GM21423 (cell line): ENCODE data around the gene KHSRP.

ENCODE experiments used
- ATAC-seq: cut with Tn5 transposase; IDR thresholded peaks from one replicate; pipeline ENCODE4 v1.9.1; 2021; ENCODE audit warnings: mild to moderate bottlenecking, moderate library complexity; ENCODE audit not compliant: unreplicated experiment

KHSRP gene, protein sequence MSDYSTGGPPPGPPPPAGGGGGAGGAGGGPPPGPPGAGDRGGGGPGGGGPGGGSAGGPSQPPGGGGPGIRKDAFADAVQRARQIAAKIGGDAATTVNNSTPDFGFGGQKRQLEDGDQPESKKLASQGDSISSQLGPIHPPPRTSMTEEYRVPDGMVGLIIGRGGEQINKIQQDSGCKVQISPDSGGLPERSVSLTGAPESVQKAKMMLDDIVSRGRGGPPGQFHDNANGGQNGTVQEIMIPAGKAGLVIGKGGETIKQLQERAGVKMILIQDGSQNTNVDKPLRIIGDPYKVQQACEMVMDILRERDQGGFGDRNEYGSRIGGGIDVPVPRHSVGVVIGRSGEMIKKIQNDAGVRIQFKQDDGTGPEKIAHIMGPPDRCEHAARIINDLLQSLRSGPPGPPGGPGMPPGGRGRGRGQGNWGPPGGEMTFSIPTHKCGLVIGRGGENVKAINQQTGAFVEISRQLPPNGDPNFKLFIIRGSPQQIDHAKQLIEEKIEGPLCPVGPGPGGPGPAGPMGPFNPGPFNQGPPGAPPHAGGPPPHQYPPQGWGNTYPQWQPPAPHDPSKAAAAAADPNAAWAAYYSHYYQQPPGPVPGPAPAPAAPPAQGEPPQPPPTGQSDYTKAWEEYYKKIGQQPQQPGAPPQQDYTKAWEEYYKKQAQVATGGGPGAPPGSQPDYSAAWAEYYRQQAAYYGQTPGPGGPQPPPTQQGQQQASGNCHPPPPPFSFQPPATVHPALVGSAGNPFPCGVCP

DNA sequence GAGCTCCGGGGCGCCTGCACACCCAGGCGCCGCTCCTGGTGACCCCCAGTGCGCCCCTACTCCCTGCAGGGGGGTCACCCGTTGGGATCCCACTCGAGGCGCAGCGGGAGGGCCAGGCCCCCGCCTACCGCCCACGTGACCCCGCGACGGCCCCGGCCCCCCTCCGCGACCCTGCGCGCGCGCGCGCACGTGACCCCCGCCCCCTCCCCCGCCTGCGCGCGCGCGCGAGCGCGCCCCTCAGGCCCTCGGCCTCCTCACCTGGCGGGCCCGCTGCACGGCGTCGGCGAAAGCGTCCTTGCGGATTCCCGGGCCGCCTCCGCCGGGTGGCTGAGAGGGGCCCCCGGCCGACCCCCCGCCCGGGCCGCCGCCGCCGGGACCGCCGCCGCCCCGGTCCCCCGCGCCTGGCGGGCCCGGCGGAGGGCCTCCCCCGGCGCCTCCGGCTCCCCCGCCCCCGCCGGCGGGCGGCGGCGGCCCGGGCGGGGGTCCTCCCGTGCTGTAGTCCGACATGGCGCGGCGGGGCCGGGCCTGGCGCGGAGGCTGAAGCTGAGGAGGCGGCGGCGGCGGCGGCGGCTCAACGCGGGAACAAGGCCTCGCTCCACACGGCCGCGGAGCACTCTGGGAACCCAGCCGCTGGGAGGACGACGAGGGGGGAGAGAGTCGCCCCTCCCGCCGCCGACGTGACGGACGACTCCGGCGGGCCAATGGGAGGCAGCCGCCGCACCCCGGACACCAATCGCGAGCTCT lies at the start of gene KHSRP:
TSS of gene KHSRP (minus strand) at position 617 of the 744 bp plus-strand sequence. CDS start at position 507, 110 bp downstream.
- ATAC-seq: no peak

DNA sequence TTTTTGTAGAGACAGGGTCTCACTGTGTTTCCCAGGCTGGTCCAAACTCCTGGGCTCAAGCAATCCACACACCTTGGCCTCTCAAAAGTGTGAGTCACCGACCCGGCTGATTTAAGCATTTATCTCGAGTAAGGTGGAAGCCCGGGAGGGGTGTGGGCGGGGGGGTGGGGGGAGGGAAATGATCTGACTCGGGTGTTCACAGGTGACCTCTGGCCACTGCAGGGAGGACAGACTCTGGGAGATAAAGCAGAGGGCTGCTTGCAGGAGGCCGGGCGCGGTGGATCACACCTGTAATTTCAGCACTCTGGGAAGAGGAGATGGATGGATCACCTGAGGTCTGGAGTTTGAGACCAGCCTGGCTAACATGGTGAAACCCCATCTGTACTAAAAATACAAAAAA lies 49.0 kb upstream of the KHSRP start:
- ATAC-seq: no peak

DNA sequence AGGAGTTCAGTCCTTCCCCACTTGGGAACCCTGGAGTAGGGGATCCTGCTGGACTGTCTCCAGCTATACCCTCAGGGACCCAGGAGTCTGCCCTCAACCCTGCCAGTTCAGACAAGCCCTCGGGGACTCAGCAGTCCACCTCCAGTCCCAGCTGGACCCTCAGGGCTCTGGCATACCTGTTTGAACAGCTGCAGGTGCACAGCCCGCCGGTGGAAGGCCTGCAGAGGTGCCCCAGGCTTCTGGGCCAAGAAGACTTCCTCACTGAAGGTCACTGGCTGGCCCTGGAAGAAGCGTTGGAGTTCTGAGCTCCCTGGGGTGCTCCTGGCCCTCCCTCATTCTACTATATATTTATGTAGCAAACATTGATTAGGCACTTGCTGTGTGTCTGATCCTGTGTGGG lies 48.1 kb upstream of the KHSRP start:
- no peak for ATAC-seq

DNA sequence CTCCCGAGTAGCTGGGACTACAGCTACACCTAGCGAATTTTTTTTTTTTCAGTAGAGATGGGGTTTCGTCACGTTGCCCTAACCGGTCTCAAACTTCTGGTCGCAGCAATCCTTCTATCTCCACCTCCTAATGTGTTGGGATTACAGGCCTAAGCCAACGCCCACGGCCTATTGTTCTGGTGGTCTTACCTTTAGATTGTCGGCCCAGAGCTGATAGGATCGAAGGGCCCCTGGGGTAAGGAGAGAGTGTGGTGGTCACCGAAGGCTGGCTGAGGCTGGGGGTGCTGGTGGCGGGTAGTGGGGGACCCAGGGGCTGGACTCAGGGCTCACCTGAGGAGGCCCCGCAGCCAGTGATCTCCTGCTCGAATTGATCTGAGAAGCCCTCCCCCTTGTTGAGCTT lies 46.5 kb upstream of the KHSRP start:
- no peak for ATAC-seq

DNA sequence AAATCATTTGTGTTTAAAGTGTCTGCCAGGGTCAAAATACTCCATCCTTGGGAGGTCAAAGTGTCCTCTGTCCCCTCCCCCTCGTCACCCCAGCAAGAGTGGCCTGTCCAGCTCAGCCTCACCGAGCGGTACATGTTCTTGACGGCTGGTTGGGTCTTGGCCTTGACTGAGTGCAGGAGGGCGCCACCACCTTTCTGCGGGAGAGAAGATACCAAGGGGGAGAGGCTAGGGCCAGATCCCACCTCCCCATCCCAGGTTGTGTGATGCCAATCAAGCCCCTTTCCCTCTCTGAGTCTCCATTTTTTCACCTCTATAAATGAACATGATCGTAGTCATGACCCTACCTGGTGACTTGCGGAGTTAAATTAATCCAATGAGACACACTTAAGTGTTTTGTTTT lies 45.6 kb upstream of the KHSRP start:
- ATAC-seq: no peak

DNA sequence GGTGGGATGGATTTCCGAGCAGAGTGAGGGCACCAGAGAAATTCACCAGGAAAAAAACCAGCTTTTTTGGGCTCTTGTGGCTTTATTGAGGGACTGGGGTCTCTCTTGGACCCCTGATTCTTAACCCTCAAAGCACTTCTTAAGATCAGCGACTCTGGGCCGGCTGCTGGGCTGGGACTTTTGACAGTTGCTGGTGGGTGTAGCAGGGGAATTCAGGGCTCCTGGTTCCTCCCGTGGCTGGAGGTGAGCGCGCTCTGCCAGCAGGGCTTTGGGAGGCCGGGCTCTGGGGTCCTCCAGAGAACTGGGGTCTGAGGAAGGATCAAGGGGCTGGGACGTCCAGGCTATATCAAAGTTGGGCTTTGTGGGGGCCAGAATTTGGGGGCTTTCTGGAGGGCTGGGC lies 42.8 kb upstream of the KHSRP start:
- no peak for ATAC-seq

DNA sequence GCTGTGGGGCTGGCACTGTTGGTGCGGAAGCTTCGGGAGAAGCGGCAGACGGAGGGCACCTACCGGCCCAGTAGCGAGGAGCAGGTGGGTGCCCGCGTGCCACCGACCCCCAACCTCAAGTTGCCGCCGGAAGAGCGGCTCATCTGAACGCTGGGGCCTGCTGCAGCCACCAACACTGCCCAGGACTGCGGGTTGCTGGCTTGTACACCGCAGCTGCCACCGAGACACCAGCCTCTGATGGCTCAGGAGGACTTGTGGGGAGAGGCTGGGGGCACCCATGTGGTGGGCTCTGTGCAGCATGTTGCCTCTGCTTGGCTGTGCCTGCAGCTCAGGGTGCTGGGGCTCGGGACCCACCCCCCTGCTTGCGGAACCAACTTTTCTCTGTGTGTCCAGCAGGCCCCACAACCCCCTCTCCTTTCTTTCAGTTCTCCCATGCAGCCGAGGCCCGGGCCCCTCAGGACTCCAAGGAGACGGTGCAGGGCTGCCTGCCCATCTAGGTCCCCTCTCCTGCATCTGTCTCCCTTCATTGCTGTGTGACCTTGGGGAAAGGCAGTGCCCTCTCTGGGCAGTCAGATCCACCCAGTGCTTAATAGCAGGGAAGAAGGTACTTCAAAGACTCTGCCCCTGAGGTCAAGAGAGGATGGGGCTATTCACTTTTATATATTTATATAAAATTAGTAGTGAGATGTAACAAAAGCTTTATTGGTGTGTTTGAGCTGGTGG lies 42.1 kb upstream of the KHSRP start:
- ATAC-seq: no peak

DNA sequence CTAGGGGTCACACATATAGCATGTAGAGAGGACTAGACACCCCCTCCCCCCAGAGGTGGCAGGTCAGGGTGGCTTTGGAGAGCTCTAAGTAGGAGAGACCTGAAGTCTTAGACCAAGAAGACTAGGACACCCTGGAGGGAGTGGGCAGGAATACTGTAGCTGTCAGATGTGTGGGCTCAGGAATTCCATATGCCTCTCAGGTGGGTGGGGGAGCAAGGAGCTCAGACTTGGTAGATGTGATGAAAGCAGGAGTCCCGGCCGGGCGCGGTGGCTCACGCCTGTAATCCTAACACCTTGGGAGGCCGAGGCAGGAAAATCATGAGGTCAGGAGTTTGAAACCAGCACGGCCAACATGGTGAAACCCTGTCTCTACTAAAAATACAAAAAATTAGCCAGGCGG lies 41.1 kb upstream of the KHSRP start:
- no peak for ATAC-seq

DNA sequence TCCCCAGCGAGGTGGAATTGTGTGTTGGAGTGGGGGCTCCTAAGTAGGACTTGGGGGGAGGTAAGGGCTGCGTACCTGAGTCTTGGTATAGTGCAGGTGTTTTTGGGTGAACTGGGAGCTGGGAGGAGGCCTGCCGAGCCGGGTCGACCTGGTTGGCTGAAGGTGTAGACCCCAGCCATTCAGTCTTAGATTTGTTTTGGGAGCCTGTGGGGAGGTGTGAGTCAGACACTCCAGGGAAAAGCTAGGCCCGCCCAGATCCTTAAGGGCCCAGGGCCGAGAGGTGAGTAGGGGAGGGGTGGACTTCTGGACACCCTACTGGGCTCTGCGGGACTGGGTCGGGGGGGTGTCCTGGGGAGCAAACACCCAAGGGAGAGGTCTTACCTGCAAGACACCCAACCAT lies 40.4 kb upstream of the KHSRP start:
- no peak for ATAC-seq

DNA sequence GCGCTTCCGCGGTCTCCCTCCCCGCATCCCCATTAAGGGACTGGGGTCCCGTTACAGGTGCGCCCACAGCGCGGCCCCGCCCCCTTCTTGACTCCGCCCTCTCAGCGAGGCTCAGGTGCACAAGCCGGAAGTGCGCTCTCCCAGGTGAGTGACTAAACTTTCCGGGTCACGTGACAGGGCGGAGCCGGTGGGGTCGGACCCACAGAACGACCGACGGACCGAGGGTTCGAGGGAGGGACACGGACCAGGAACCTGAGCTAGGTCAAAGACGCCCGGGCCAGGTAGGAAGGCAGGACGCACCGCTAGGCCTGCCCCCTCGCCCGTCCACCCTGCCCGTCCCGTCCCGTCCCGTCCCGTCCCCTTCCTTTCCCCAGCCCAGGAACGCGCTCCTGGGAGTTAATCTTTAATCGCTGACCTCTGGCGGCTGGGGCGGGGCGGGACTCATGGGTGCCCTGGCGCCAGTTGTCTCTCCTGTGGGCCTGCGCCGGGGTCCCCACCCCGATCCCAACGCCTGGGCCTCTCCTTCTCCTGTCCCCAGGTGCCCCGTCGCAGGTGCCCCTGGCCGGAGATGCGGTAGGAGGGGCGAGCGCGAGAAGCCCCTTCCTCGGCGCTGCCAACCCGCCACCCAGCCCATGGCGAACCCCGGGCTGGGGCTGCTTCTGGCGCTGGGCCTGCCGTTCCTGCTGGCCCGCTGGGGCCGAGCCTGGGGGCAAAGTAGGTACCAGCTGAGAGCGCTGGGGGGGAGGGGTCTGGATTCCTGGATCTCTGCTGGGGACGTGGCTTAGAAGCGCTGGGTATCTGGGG lies 39.7 kb upstream of the KHSRP start, which contains the start of gene CRB3:
TSS of gene CRB3 (plus strand) at position 202 of the 804 bp plus-strand sequence. CDS start at position 633, 431 bp downstream.
- ATAC-seq: no peak

DNA sequence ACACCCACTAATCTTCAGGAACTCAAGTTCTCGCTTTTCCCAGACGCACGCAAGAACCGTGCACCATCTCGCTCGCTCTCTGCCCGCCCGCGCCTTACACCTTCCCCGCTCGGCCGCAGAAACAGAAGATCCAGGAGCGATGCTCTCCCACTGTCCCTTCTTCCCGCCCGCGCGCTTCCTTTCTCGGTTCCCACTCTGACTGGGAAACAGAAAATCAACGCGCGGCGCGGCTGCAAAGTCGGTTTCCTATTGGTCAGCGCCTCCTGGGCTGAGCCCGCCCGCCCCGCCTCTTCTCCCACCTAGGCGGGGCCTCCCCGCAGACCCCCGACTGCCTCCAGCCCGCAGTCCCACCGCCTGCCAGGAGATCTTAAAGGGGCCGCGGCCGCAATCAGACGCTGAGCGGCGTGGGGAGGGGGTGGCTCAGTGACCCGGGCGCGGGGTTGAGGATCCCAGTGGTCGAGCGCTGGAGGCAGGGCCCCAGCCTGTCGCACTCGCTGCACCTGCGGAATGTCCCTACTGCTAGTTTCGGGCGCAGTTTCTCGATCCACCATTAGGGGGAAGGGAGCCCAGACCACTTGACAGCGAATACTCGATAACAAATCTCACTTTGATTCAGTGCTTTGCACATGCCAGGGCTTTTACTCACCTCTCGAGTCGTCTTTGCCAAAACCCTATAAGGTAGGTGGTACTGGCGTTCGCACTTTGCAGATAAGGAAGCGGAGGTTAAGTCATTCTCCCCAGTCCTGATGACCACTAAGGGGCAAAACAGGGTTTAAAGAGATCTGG lies 35.7 kb upstream of the KHSRP start:
- ATAC-seq: peak; percentile 69

DNA sequence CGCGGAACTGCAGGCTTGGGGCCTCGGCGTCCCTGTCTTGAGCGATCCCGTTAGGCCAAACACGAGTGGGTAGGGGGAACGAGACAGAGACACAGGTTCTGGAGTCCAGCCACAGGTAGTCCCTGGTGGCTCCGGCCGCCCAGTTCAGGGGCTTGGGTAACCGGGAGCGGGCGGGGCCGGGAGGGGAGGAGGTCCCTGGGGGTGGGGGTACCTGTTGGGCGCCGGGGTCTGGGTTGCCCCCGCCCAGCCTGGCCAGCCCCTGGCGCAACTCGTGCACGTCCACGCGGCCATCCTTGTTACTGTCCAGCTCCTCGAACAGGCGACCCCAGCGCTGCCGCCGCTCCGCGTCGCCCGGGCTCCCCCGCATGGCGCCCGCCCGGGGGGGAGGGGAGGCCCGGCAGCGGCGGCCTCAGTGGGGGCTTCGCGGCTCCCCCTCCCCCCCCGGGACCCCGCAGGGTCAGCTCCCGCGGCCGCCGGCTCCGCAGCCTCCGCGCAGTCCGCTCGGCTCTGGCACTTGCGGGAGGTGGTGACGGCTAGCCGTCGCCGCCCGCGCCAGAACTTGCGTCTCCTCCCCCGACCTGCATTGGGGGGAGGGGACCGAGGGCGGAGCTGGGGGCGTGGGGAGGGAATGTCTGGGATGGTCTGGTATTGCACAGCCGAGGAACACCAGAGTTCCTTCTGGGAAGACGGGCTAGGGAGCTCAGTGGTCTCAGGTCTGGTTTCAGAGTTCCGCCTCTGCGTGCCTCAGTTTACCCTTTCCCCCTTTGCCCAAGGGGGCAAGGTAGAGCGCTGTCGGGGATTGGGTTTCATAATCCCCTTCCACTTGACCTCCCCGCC lies 34.9 kb upstream of the KHSRP start, which contains the start of gene SLC25A23:
TSS of gene SLC25A23 (minus strand) at position 531 of the 837 bp plus-strand sequence. CDS start at position 367, 164 bp downstream.
- ATAC-seq: peak; percentile 28

DNA sequence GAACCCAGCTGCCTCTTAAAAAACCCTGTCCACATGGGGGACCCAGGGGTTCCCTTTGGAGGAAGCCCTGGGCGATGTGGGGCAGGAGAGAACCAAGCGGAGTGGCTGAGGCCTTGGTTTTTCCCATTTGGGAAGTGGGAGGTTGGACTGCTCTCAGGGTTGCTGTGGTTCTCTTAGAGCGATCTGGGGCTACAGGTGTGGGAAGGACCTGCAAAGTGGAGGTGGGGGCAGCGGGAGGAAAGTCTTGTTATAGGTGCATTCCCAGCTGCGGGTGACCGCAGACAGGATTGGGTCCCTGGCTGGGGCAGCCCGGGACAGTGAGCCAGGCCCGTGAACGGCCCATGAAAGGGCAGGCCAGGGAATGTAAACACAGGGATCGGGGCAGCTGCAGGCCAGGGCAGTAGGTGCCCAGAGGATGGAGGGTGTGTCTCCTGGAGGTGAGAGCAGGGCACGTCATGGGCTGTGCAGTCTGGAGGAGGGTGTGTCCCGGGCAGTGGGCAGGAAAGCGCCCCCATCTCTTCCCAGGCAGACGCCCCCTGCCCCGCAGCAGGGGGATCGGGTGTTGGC lies 34.2 kb upstream of the KHSRP start:
- no peak for ATAC-seq

DNA sequence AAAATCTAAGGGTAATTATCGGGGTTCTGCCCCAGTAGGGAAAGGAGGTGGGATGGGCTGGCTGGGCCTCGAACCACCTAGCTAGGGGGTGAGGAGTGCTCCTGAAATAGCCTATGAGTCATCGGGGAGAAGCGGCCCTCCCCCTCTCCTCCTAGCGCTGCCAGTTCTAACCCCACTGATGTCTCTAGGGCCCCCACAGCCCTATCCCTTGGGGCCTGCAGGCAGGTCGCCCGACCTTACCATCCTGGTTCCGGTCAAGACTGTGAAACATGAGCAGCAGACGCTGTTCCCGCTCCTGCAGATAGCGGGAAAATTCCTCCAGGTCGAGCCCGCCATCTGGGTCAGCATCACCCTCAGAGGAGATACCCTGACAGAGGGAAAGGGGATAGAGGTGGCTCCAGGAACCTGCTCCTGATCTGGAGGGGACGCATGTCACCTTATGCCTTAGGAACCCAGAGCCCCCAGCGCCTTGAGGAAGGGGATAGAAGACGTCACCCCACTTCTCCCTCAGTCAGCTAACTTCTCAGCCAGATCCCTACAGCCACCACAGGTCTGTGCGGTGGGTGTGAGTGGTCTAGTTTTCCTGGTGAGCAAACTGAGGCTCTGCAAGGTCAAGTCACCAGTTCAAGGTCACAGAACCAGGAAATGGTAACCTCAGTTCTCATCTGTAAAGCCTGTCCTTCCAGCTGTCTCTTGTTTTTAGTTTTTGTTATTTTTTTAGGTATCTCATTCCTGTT lies 33.5 kb upstream of the KHSRP start:
- no peak for ATAC-seq

DNA sequence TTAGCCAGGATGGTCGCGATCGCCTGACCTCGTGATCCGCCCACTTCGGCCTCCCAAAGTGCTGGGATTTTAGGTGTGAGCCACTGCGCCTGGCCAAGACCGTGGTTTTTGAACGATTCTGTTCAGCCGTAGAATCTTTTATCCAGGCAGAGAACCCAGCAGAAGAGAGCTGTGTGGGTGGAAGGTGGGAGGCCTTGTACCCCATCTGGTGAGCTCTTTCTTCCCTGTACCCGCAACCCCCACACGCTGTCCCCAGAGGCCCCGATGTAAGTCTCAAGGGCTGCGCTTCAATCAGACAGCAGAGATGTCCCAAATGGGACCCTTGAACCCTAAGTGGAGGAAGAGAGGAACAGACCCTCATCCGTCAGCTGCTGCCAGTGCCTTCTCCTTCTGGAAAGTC lies 31.3 kb upstream of the KHSRP start:
- ATAC-seq: no peak

DNA sequence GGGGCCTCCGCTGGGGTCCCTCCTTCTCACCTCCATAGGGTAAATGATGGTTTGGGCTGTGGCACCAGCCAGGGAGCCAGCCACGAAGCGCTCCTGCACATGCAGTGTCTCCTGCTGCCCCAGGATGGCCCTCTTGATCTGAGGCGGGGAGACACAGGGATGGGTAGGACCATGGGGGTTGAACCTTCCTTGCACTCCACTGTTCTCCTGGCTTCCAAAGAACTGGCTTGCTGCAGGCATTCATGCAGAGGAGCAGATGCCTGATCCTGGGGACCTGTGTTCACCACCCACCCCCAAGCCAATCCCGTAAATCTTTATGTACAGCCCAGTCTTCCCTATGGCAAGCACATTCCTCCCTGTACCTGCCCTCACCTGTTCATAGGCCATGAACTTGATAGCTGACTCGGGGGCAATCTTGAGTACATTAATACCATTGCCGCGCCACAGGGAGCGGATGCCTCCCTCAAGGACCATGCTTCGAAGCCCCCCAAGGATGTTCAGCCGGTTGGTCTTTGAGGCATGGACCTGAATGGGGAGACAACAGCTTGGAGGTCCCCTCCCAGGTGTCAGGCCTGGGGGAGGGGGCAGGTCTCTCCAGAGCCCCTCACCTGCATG lies 29.4 kb upstream of the KHSRP start:
- no peak for ATAC-seq

DNA sequence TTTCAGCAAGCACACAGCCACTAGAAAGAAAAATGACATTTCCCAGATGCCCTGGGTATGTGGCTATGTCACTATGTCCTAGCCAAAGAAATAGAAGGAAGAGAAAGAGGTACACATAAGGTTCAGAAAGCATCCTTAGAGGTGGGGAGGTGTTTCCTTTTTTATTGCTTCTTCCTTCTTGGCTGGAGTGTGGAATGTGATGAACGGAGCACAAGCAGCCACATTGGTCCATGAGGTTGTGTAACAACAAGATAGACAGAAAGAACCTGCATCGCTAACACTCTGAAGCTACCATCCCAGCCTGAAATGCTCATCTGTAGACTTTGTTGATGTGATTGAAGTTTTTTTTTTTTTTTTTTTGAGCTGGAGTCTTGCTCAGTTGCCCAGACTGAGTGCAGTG lies 28.3 kb upstream of the KHSRP start:
- no peak for ATAC-seq
